OCI-LY7 (cell line): ENCODE results near the gene AADAC.

Experiments
- CTCF ChIP-seq: fragments of 200-600 bp; sonication (generic); conservative IDR thresholded peaks from 2 replicates; pipeline ENCODE4 v1.5.1; 2014; ENCODE audit warnings: mild to moderate bottlenecking, antibody characterized with exemption, low read length, moderate library complexity, mixed read lengths
- EZH2phosphoT487 ChIP-seq: fragments of 200-600 bp; sonication (generic); IDR thresholded peaks from 2 replicates; pipeline ENCODE4 v1.6.1; 2018; ENCODE audit warnings: low read depth, borderline replicate concordance, mild to moderate bottlenecking, mixed run types, antibody characterized with exemption, low read length, moderate library complexity, mixed read lengths

- TF ChIP-seq CTCF, result no peak
- TF ChIP-seq EZH2phosphoT487, result no peak
Measured at GRCh38 chr3:151816091-151816604, 2.2 kb downstream of the AADAC start.
